HG02759 (cell line): ENCODE data around the gene ANP32B.

Source experiments
- ATAC-seq: cut with Tn5 transposase; IDR thresholded peaks from one replicate; pipeline ENCODE4 v1.9.1; 2021; ENCODE audit warnings: mild to moderate bottlenecking, moderate library complexity; ENCODE audit not compliant: unreplicated experiment

ANP32B gene

GRCh38 chr9:98021306-98022040 lies 38.3 kb downstream of the ANP32B start:
- no peak for ATAC-seq

- no peak for ATAC-seq
These were observed 39.3 kb downstream of the ANP32B start for GRCh38 chr9:98022447-98022846.

- no peak for ATAC-seq
These were observed 41.6 kb downstream of the ANP32B start for GRCh38 chr9:98024702-98025101.

GRCh38 chr9:98031169-98031568 lies 48.0 kb downstream of the ANP32B start:
- ATAC-seq: no peak

- no peak for ATAC-seq
These were observed 48.8 kb downstream of the ANP32B start for GRCh38 chr9:98031935-98032334.

GRCh38 chr9:98034593-98035546 lies 51.7 kb downstream of the ANP32B start:
- ATAC-seq: peak; percentile 8

- ATAC-seq: no peak
These were observed 54.2 kb downstream of the ANP32B start for GRCh38 chr9:98037357-98037756.

- peak; percentile 40 for ATAC-seq
These were observed 55.8 kb downstream of the ANP32B start for GRCh38 chr9:98038958-98039357.

- ATAC-seq: no peak
These were observed 56.5 kb downstream of the ANP32B start for GRCh38 chr9:98039607-98040017.

- no peak for ATAC-seq
These were observed 57.1 kb downstream of the ANP32B start for GRCh38 chr9:98040212-98040611.

GRCh38 chr9:98043915-98044314 lies 60.8 kb downstream of the ANP32B start:
- no peak for ATAC-seq

- peak; percentile 91 for ATAC-seq
These were observed 62.4 kb downstream of the ANP32B start for GRCh38 chr9:98045234-98046179.

GRCh38 chr9:98046180-98046543 lies 63.0 kb downstream of the ANP32B start:
- ATAC-seq: no peak

- ATAC-seq: no peak
These were observed 63.9 kb downstream of the ANP32B start for GRCh38 chr9:98047002-98047401.

- ATAC-seq: no peak
These were observed 66.3 kb downstream of the ANP32B start for GRCh38 chr9:98049288-98050072.

GRCh38 chr9:98050351-98050750 lies 67.2 kb downstream of the ANP32B start:
- no peak for ATAC-seq

GRCh38 chr9:98054376-98054951 lies 71.3 kb downstream of the ANP32B start:
- ATAC-seq: no peak

GRCh38 chr9:98056269-98057137 lies 73.4 kb downstream of the ANP32B start, which contains the start of gene NANS:
NANS (plus strand) TSS chr9:98056732; CDS start chr9:98056809, 77 bp downstream.
- ATAC-seq: peak; percentile 98
